K562 (cell line): ENCODE data around the gene MOB1A. TPM values are rescaled to one million over a fixed set of nuclear protein-coding genes. Genes with fewer than 3 reads are reported as not detected.

ENCODE experiments used
- GABPB1 ChIP-seq: sonication (generic); formaldehyde crosslinking; IDR thresholded peaks from 2 replicates; pipeline ENCODE4 v1.8.0; 2022; ENCODE audit warnings: mild to moderate bottlenecking, missing genetic modification reagents
- KDM2B ChIP-seq: fragments of 250-450 bp; sonication (Bioruptor Pico); IDR thresholded peaks from 2 replicates; pipeline ENCODE4 v1.8.0; 2021; ENCODE audit warnings: mild to moderate bottlenecking, moderate library complexity
- L3MBTL2 ChIP-seq: fragments of 450-650 bp; IDR thresholded peaks from 2 replicates; pipeline ENCODE4 v1.6.1; 2016; ENCODE audit warnings: mild to moderate bottlenecking, moderate library complexity
- NFIX ChIP-seq: fragments of 250-450 bp; sonication (Bioruptor Pico); IDR thresholded peaks from 2 replicates; pipeline ENCODE4 v1.4.0; 2020; ENCODE audit warnings: low read depth, mild to moderate bottlenecking, moderate library complexity
- NKRF ChIP-seq: fragments of 450-650 bp; IDR thresholded peaks from 2 replicates; pipeline ENCODE4 v1.6.1; 2016; ENCODE audit warnings: borderline replicate concordance
- PATZ1 ChIP-seq: fragments of 250-450 bp; sonication (Bioruptor Pico); IDR thresholded peaks from 2 replicates; pipeline ENCODE4 v1.5.0; 2020; ENCODE audit warnings: mild to moderate bottlenecking, borderline replicate concordance
- PBX2 ChIP-seq, 2 experiments: IDR thresholded peaks in 1 of 2; conservative IDR thresholded peaks in 1 of 2; 2 replicates each; pipeline ENCODE4 v1.6.1; 2016; ENCODE audit warnings: low read depth in 2 of 2, mild to moderate bottlenecking in 1 of 2, missing compliant biosample characterization in 1 of 2, missing genetic modification characterization in 1 of 2, moderate library complexity in 1 of 2
- PHTF2 ChIP-seq: fragments of 250-450 bp; sonication (Bioruptor Pico); IDR thresholded peaks from 2 replicates; pipeline ENCODE4 v1.5.0; 2021; ENCODE audit warnings: mild to moderate bottlenecking
- RERE ChIP-seq: sonication (generic); formaldehyde crosslinking; IDR thresholded peaks from 2 replicates; pipeline ENCODE4 v1.8.0; 2023; ENCODE audit warnings: missing genetic modification reagents, mild to moderate bottlenecking, borderline replicate concordance
- SUPT5H ChIP-seq: fragments of 450-650 bp; IDR thresholded peaks from 2 replicates; pipeline ENCODE4 v1.6.1; 2016
- TBL1XR1 ChIP-seq, 2 experiments: IDR thresholded peaks; 2 replicates each; pipeline ENCODE4 v1.6.1; 2012; ENCODE audit warnings: improper control_type of control experiment in 2 of 2, low read length in 2 of 2, mild to moderate bottlenecking in 1 of 2
- TEAD1 ChIP-seq, 2 experiments: fragments of 450-650 bp in 1 of 2; sonication (generic) in 1 of 2; formaldehyde crosslinking; IDR thresholded peaks; 2 replicates each; pipeline versions ENCODE4 v1.4.0 to v1.8.0; 2020 to 2022; ENCODE audit warnings: mild to moderate bottlenecking in 2 of 2, missing genetic modification reagents in 1 of 2
- polyA plus RNA-seq, 8 experiments: library from polyadenylated mRNA; depleted of rRNA in 4 of 8; stranded (reverse) in 5 of 8; unstranded in 3 of 8; fragments of >200 nt; fragmentation: Nextera tagmentation in 2 of 8; fragmentation: Illumina TruSeq in 1 of 8; extraction: Ambion mirVana in 2 of 8; extraction: Trizol in 1 of 8; gene quantifications; 2 replicates each; pipeline versions ENCODE4 v1.2.1 to v1.2.3, GENCODE V29; 2011 to 2014; ENCODE audit warnings: inconsistent platforms in 1 of 8, missing spikeins in 1 of 8
- total RNA-seq, 7 experiments: library from RNA; depleted of rRNA in 6 of 7; stranded (reverse); fragments of >200 nt in 6 of 7; fragmentation: Illumina TruSeq in 2 of 7; extraction: Trizol in 2 of 7; gene quantifications; 2 replicates each; pipeline versions ENCODE4 v1.2.1 to v1.2.3, GENCODE V29; 2011 to 2021; ENCODE audit warnings: low replicate concordance in 1 of 7

Gene MOB1A
- total and polyA plus RNA-seq, 9 of the 15 experiments (the other 6 are each of a cell fraction or from before 2014, with no cell fraction given), result 24.8 to 100 (median 60.2) TPM

GRCh38 chr2:74198461-74199274 is 20.0 kb upstream of the MOB1A start, which contains the start of gene MTHFD2 (continued):
- TF ChIP-seq RERE, result 0 out of 2 replicates have a peak, but pooled peaks have one; percentile 84
- peak; percentile 31 to 39; a peak in 1 of 4 replicates for TF ChIP-seq TBL1XR1 (IDR thresholded peaks at IDR 0.05; ENCODE audit: low read length in 2 of 2)
- peak; percentile 99 for TF ChIP-seq L3MBTL2
- TF ChIP-seq PHTF2 (CRISPR knock-in tag), result 0 out of 2 replicates have a peak, but pooled peaks have one; percentile 41
- peak; percentile 99 for TF ChIP-seq SUPT5H
- peak; percentile 25 to 82; a peak in 1 of 4 replicates for TF ChIP-seq TEAD1 (CRISPR knock-in tag; IDR thresholded peaks at IDR 0.05)
- TF ChIP-seq GABPB1 (CRISPR knock-in tag), result peak; percentile 68
- no peak for TF ChIP-seq NFIX (CRISPR knock-in tag)
- peak; percentile 88 for TF ChIP-seq NKRF
- peak; percentile 73; the same call in 1 of the 2 replicates for TF ChIP-seq KDM2B (CRISPR knock-in tag)
- 0 out of 2 replicates have a peak, but pooled peaks have one; percentile 32 for TF ChIP-seq PATZ1
- TF ChIP-seq PBX2 (CRISPR knock-in tag; IDR thresholded peaks at IDR 0.05; ENCODE audit: low read depth), result no peak
- TF ChIP-seq PBX2 (tag; conservative IDR thresholded peaks at IDR 0.05; ENCODE audit: low read depth), result peak; percentile 91
